Thymus (tissue), 11 donors: ENCODE measurements around the gene GGA1. TPM values are rescaled to one million over a fixed set of nuclear protein-coding genes. Genes with fewer than 3 reads are reported as not detected.
"Not testable (repeated sequence)": the region's sequence is repeated elsewhere in the genome, so short reads cannot be mapped to it uniquely, and the experiment has no call there.

ENCODE experiments used
- DNase-seq, 9 donors: peaks; one replicate each; pipeline ENCODE4 v3.0.0-alpha.2; 2013; ENCODE audit warnings: low spot score in 9 of 9, low read depth in 6 of 9, missing footprints in 1 of 9
- H3K27ac ChIP-seq, 2 donors: one replicate each; pipeline ENCODE4 v1.5.1; 2013; ENCODE audit warnings: control low read depth in 1 of 2, low read depth in 1 of 2, low read length in 1 of 2, mild to moderate bottlenecking in 1 of 2, moderate library complexity in 1 of 2
- H3K27me3 ChIP-seq, 2 donors: one replicate each; pipeline ENCODE4 v1.5.1; 2013; ENCODE audit warnings: low read length in 1 of 2; ENCODE audit not compliant: control insufficient read depth in 2 of 2, insufficient read depth in 1 of 2
- H3K36me3 ChIP-seq, 2 donors: one replicate each; pipeline ENCODE4 v1.5.1; 2013; ENCODE audit warnings: low read length in 1 of 2, mild to moderate bottlenecking in 1 of 2, moderate library complexity in 1 of 2; ENCODE audit not compliant: control insufficient read depth in 2 of 2, insufficient read depth in 2 of 2
- H3K4me1 ChIP-seq, 2 donors: one replicate each; pipeline ENCODE4 v1.5.1; 2013; ENCODE audit warnings: low read length in 2 of 2; ENCODE audit not compliant: control insufficient read depth in 2 of 2, insufficient read depth in 2 of 2
- H3K4me3 ChIP-seq, 2 donors: one replicate each; pipeline ENCODE4 v1.5.1; 2013; ENCODE audit warnings: low read length in 2 of 2, control low read depth in 1 of 2, mild to moderate bottlenecking in 1 of 2
- H3K9me3 ChIP-seq, 2 donors: one replicate each; pipeline ENCODE4 v1.5.1; 2013; ENCODE audit warnings: low read length in 1 of 2, mild to moderate bottlenecking in 1 of 2; ENCODE audit not compliant: control insufficient read depth in 2 of 2, insufficient read depth in 1 of 2
- WGBS: extraction: QIAGEN DNeasy Blood & Tissue Kit; methylation state at CpG from one replicate; pipeline ENCODE4 v1.1.7; 2013; 5-methylcytosine and 5-hydroxymethylcytosine counted together
- polyA plus RNA-seq: library from polyadenylated mRNA; stranded (reverse); fragments of 200-250 nt; gene quantifications from one replicate; pipeline ENCODE4 v1.2.3, GENCODE V29; 2013
- total RNA-seq: library from RNA; stranded (reverse); fragments of 120-200 nt; gene quantifications from one replicate; pipeline ENCODE4 v1.2.4, GENCODE V29; 2013
- donor health status: healthy.

GGA1 gene
- total and polyA plus RNA-seq, 2 donors, result 20.1 to 99.5 TPM

- DNase-seq, result peak in 6 of 9 donors; percentile 70 to 88 (median 80)
- peaks cover 0 to 8% of the 10 kb centered on the region in 2 donors for H3K9me3 ChIP-seq
- peaks cover 0 to 2% of the 10 kb centered on the region in 2 donors for H3K27me3 ChIP-seq
- WGBS, result 42% methylated on average over 9 of the region's 9 CpGs
- H3K4me3 ChIP-seq, result no peak overlapping the region
- H3K36me3 ChIP-seq, result peaks cover 47 to 51% of the 10 kb centered on the region in 2 donors
- H3K27ac ChIP-seq, result peak overlapping the region in 1 of 2 donors; percentile 34
- peaks cover 27 to 43% of the 10 kb centered on the region in 2 donors for H3K4me1 ChIP-seq
Observed at GRCh38 chr22:37643225-37643847, 34.7 kb downstream of the GGA1 start.

- Histone ChIP-seq H3K9me3 (peaks cover 0 to 3% of the 10 kb centered on the region in 2 donors), H3K4me1 (peaks cover 10 to 14% of the 10 kb centered on the region in 2 donors), H3K4me3 (no peak overlapping the region), H3K36me3 (peaks cover 72 to 75% of the 10 kb centered on the region in 2 donors), H3K27me3 (no peaks in the 10 kb centered on the region), H3K27ac (no peak overlapping the region)
- DNase-seq, result no peak
- WGBS, result over 99% methylated on average over 9 of the region's 9 CpGs
Observed at GRCh38 chr22:37647317-37647716, 38.7 kb downstream of the GGA1 start.

- Histone ChIP-seq H3K4me1 (peaks cover 6 to 8% of the 10 kb centered on the region in 2 donors), H3K36me3 (peaks cover 73 to 75% of the 10 kb centered on the region in 2 donors), H3K27me3 (no peaks in the 10 kb centered on the region), H3K27ac (no peak overlapping the region), H3K4me3 (no peak overlapping the region), H3K9me3 (peaks cover 0 to 3% of the 10 kb centered on the region in 2 donors)
- WGBS, result 97% methylated on average over 9 of the region's 9 CpGs
- DNase-seq, result no peak
Observed at GRCh38 chr22:37647928-37648327, 39.3 kb downstream of the GGA1 start.

GRCh38 chr22:37650463-37651136 is 42.0 kb downstream of the GGA1 start:
- H3K36me3 ChIP-seq, result peaks cover 56 to 67% of the 10 kb centered on the region in 2 donors
- no peaks in the 10 kb centered on the region for H3K27me3 ChIP-seq
- no peaks in the 10 kb centered on the region for H3K4me1 ChIP-seq
- H3K4me3 ChIP-seq, result no peak overlapping the region
- 98% methylated on average over 17 of the region's 17 CpGs for WGBS
- H3K9me3 ChIP-seq, result no peaks in the 10 kb centered on the region
- no peak overlapping the region for H3K27ac ChIP-seq
- no peak for DNase-seq

- no peak for DNase-seq
- Histone ChIP-seq H3K36me3 (peaks cover 29 to 37% of the 10 kb centered on the region in 2 donors), H3K4me1 (peaks cover 15 to 17% of the 10 kb centered on the region in 2 donors), H3K27ac (no peak overlapping the region), H3K9me3 (no peaks in the 10 kb centered on the region), H3K4me3 (no peak overlapping the region), H3K27me3 (no peaks in the 10 kb centered on the region)
- WGBS, result 95% methylated on average over 14 of the region's 14 CpGs
Observed at GRCh38 chr22:37654563-37655251, 46.1 kb downstream of the GGA1 start.

- H3K27ac ChIP-seq, result no peak overlapping the region
- no peak overlapping the region for H3K4me3 ChIP-seq
- peaks cover 24 to 32% of the 10 kb centered on the region in 2 donors for H3K36me3 ChIP-seq
- WGBS, result 96% methylated on average over 17 of the region's 17 CpGs
- DNase-seq, result no peak
- no peaks in the 10 kb centered on the region for H3K27me3 ChIP-seq
- H3K4me1 ChIP-seq, result peaks cover 20 to 22% of the 10 kb centered on the region in 2 donors
- H3K9me3 ChIP-seq, result no peaks in the 10 kb centered on the region
Observed at GRCh38 chr22:37655252-37655563, 46.6 kb downstream of the GGA1 start.

- Histone ChIP-seq H3K27ac (peak overlapping the region in 1 of 2 donors; percentile 52), H3K36me3 (peaks cover 15 to 24% of the 10 kb centered on the region in 2 donors), H3K4me1 (peaks cover 32 to 36% of the 10 kb centered on the region in 2 donors)
- not testable (repeated sequence) for H3K9me3 ChIP-seq, DNase-seq, H3K27me3 ChIP-seq, H3K4me3 ChIP-seq
- WGBS, result 98% methylated on average over 4 of the region's 4 CpGs
Observed at GRCh38 chr22:37656583-37656982, 47.9 kb downstream of the GGA1 start.

GRCh38 chr22:37657590-37658132 is 49.0 kb downstream of the GGA1 start:
- peak overlapping the region; percentile 86 to 92 for H3K27ac ChIP-seq
- WGBS, result 19% methylated on average over 6 of the region's 6 CpGs

More at GRCh38 chr22:37657590-37658132, 49.0 kb downstream of the GGA1 start:
- peaks cover 32 to 37% of the 10 kb centered on the region in 2 donors for H3K4me1 ChIP-seq
- peak overlapping the region; percentile 63 to 77 for H3K4me3 ChIP-seq
- no peaks in the 10 kb centered on the region for H3K27me3 ChIP-seq
- peaks cover 15 to 17% of the 10 kb centered on the region in 2 donors for H3K36me3 ChIP-seq
- DNase-seq, result no peak
- H3K9me3 ChIP-seq, result no peaks in the 10 kb centered on the region
